Chondrocyte (in vitro differentiated cells): ENCODE results near the gene EXD3. TPM values are rescaled to one million over a fixed set of nuclear protein-coding genes. Genes with fewer than 3 reads are reported as not detected.
A peak's percentile ranks its signal among the peaks of the same experiment; 100 is the strongest.

Experiments used
- DNase-seq: peaks from one replicate; pipeline ENCODE4 v3.0.0; 2021; ENCODE audit warnings: mixed read lengths, low spot score
- H3K27ac Mint-ChIP-seq: one replicate; pipeline ENCODE4 v1.8.0; 2021; ENCODE audit warnings: mild to moderate bottlenecking, moderate library complexity, mixed read lengths; ENCODE audit not compliant: unreplicated experiment
- H3K27me3 Mint-ChIP-seq: 2 replicates; pipeline ENCODE4 v1.8.0; 2021; ENCODE audit warnings: low read depth, mixed read lengths
- H3K36me3 Mint-ChIP-seq: 2 replicates; pipeline ENCODE4 v1.8.0; 2021; ENCODE audit warnings: low read depth, mixed read lengths
- H3K4me1 Mint-ChIP-seq: 2 replicates; pipeline ENCODE4 v1.8.0; 2021; ENCODE audit warnings: low read depth, mild to moderate bottlenecking, mixed read lengths
- H3K4me3 Mint-ChIP-seq: one replicate; pipeline ENCODE4 v1.8.0; 2021; ENCODE audit warnings: mild to moderate bottlenecking, moderate library complexity, mixed read lengths; ENCODE audit not compliant: unreplicated experiment
- H3K9me3 Mint-ChIP-seq: 2 replicates; pipeline ENCODE4 v1.8.0; 2021; ENCODE audit warnings: low read depth, mixed read lengths
- total RNA-seq: library from RNA; stranded (reverse); gene quantifications from 3 replicates; pipeline ENCODE4 v1.2.1, GENCODE V29; 2021
- TF ChIP-seq, protein P1 (sequence below): fragments of 200-600 bp; sonication (generic); IDR thresholded peaks from 2 replicates; pipeline ENCODE4 v1.5.0; 2021; ENCODE audit warnings: antibody characterized with exemption, mild to moderate bottlenecking, moderate library complexity

The EXD3 gene
- total RNA-seq, 1 donor from 2014 or later: 11.6 TPM

DNA sequence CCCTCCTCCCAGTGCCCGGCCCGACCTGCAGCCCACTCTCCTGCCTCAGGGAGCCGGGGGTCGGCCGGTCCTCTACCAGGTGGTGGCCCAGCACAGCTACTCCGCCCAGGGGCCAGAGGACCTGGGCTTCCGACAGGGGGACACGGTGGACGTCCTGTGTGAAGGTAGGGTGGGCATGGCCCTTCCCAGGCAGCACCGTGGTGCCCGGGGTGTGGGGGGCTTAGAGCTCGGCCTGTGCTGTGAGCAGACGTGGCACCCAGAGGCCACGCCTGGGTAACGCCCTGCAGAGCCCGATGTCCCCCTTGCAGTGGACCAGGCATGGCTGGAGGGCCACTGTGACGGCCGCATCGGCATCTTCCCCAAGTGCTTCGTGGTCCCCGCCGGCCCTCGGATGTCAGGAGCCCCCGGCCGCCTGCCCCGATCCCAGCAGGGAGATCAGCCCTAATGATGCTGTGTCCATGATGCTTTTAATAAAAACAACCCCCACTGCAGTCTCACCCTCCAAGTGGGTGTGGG, 11.0 kb upstream of the EXD3 start:
- H3K36me3 Mint-ChIP-seq: no peaks in the 10 kb centered on the region
- H3K27me3 Mint-ChIP-seq: no peaks in the 10 kb centered on the region
- peak; percentile 84 for DNase-seq
- H3K4me3 Mint-ChIP-seq: no peak overlapping the region
- TF ChIP-seq, protein P1, sequence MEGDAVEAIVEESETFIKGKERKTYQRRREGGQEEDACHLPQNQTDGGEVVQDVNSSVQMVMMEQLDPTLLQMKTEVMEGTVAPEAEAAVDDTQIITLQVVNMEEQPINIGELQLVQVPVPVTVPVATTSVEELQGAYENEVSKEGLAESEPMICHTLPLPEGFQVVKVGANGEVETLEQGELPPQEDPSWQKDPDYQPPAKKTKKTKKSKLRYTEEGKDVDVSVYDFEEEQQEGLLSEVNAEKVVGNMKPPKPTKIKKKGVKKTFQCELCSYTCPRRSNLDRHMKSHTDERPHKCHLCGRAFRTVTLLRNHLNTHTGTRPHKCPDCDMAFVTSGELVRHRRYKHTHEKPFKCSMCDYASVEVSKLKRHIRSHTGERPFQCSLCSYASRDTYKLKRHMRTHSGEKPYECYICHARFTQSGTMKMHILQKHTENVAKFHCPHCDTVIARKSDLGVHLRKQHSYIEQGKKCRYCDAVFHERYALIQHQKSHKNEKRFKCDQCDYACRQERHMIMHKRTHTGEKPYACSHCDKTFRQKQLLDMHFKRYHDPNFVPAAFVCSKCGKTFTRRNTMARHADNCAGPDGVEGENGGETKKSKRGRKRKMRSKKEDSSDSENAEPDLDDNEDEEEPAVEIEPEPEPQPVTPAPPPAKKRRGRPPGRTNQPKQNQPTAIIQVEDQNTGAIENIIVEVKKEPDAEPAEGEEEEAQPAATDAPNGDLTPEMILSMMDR: no peak
- H3K9me3 Mint-ChIP-seq: no peaks in the 10 kb centered on the region
- H3K27ac Mint-ChIP-seq: no peak overlapping the region
- no peaks in the 10 kb centered on the region for H3K4me1 Mint-ChIP-seq

- TF ChIP-seq, protein P1: no peak
- no peaks in the 10 kb centered on the region for H3K36me3 Mint-ChIP-seq
- no peaks in the 10 kb centered on the region for H3K4me1 Mint-ChIP-seq
- peak; percentile 81 for DNase-seq
- no peak overlapping the region for H3K27ac Mint-ChIP-seq
- H3K27me3 Mint-ChIP-seq: no peaks in the 10 kb centered on the region
- H3K4me3 Mint-ChIP-seq: no peak overlapping the region
- H3K9me3 Mint-ChIP-seq: no peaks in the 10 kb centered on the region
Measured at GRCh38 chr9:137433349-137433915, 10.5 kb upstream of the EXD3 start.

GRCh38 chr9:137432687-137433348, 9.9 kb upstream of the EXD3 start:
- peak; percentile 89 for DNase-seq
- Mint-ChIP-seq H3K9me3 (no peaks in the 10 kb centered on the region), H3K27me3 (no peaks in the 10 kb centered on the region), H3K4me3 (no peak overlapping the region), H3K4me1 (no peaks in the 10 kb centered on the region), H3K27ac (no peak overlapping the region), H3K36me3 (no peaks in the 10 kb centered on the region)
- TF ChIP-seq, protein P1: no peak

GRCh38 chr9:137431416-137431931, 8.5 kb upstream of the EXD3 start:
- TF ChIP-seq, protein P1: no peak
- H3K27me3 Mint-ChIP-seq: no peaks in the 10 kb centered on the region
- H3K36me3 Mint-ChIP-seq: no peaks in the 10 kb centered on the region
- no peak overlapping the region for H3K27ac Mint-ChIP-seq
- no peaks in the 10 kb centered on the region for H3K9me3 Mint-ChIP-seq
- no peaks in the 10 kb centered on the region for H3K4me1 Mint-ChIP-seq
- DNase-seq: peak; percentile 88
- H3K4me3 Mint-ChIP-seq: no peak overlapping the region

GRCh38 chr9:137430723-137431415, 7.9 kb upstream of the EXD3 start:
- no peaks in the 10 kb centered on the region for H3K27me3 Mint-ChIP-seq
- no peaks in the 10 kb centered on the region for H3K4me1 Mint-ChIP-seq
- no peak overlapping the region for H3K4me3 Mint-ChIP-seq
- peak; percentile 86 for DNase-seq
- TF ChIP-seq, protein P1: no peak
- H3K27ac Mint-ChIP-seq: no peak overlapping the region
- no peaks in the 10 kb centered on the region for H3K9me3 Mint-ChIP-seq
- H3K36me3 Mint-ChIP-seq: no peaks in the 10 kb centered on the region
